Left lung (tissue), 10 donors: Measurements from ENCODE around the gene ZNF362. TPM values are rescaled to one million over a fixed set of nuclear protein-coding genes. Genes with fewer than 3 reads are reported as not detected.

Experiments used
- ATAC-seq: fragments of 200-7000 bp; cut with Tn5 transposase; one replicate; pipeline ENCODE4 v1.9.1; 2020; ENCODE audit warnings: moderate library complexity
- DNase-seq, 4 donors: peaks; one replicate each; pipeline ENCODE4 v3.0.0-alpha.2; 2013 to 2020
- H3K27ac ChIP-seq, 2 donors: fragments of 200-600 bp; sonication (generic) in 1 of 2; one replicate each; pipeline versions ENCODE4 v1.5.0 to v1.8.0; 2020 to 2021
- H3K27me3 ChIP-seq, 2 donors: fragments of 200-600 bp; sonication (generic) in 1 of 2; one replicate each; pipeline versions ENCODE4 v1.5.0 to v1.8.0; 2020 to 2021
- H3K36me3 ChIP-seq, 2 donors: fragments of 200-600 bp; sonication (generic) in 1 of 2; one replicate each; pipeline versions ENCODE4 v1.5.0 to v1.8.0; 2020 to 2021
- H3K4me1 ChIP-seq, 2 donors: fragments of 200-600 bp; one replicate each; pipeline ENCODE4 v1.8.0; 2021
- H3K4me3 ChIP-seq, 2 donors: fragments of 200-600 bp; sonication (generic) in 1 of 2; one replicate each; pipeline versions ENCODE4 v1.5.0 to v1.8.0; 2020 to 2021; ENCODE audit warnings: mild to moderate bottlenecking in 1 of 2
- H3K9me3 ChIP-seq, 2 donors: fragments of 200-600 bp; sonication (generic) in 1 of 2; one replicate each; pipeline versions ENCODE4 v1.5.0 to v1.8.0; 2020 to 2021
- intact Hi-C, 2 donors: fragments of 100-400 bp; cut with DNase I; formaldehyde crosslinking; loops; one replicate each; pipeline versions ENCODE4 v1.11.2 to v1.14.2; 2022
- polyA plus RNA-seq, 6 donors: library from polyadenylated mRNA; unstranded; fragments of 120-200 nt; gene quantifications; one replicate each; pipeline ENCODE4 v1.2.1, GENCODE V29; 2013; ENCODE audit not compliant: insufficient read length in 6 of 6
- total RNA-seq, 2 donors: library from RNA; stranded (reverse); fragmentation: NEBNext Ultra II Directional; extraction: Animal tissue kit (Norgen Biotek cat#: 25700); gene quantifications; one replicate each; pipeline ENCODE4 v1.2.1, GENCODE V29; 2021
- TF ChIP-seq, protein P1 (sequence below), 2 donors: fragments of 200-600 bp; sonication (generic) in 1 of 2; IDR thresholded peaks; one replicate each; pipeline versions ENCODE4 v1.5.0 to v1.8.0; 2021; ENCODE audit warnings: antibody characterized with exemption in 2 of 2
- donor health status: DM: no; HTN: yes; CAD: no.
- donor health status: DM: no; HTN: no; CAD: no.

ZNF362 gene
- total and polyA plus RNA-seq, 8 donors: 25.9 to 60.0 (median 52.0) TPM

DNA sequence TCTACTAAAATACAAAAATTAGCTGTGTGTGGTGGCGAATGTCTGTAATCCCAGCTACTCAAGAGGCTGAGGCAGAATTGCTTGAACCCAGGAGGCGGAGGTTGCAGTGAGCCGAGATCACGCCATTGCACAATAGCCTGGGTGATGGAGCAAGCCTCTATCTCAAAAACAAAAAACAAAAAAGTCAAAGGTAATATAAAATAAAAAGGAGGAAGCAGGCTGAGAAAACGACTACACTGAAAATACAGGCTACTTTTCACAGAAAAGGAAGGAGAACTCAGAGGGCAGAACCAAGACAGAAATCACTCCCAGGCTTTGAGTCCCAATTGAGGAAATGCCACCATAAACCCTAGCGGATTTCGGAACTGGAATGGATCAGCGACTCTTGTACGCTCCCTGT lies 70.5 kb downstream of the ZNF362 start:
- H3K27me3 ChIP-seq: no peaks in the 10 kb centered on the region

DNA sequence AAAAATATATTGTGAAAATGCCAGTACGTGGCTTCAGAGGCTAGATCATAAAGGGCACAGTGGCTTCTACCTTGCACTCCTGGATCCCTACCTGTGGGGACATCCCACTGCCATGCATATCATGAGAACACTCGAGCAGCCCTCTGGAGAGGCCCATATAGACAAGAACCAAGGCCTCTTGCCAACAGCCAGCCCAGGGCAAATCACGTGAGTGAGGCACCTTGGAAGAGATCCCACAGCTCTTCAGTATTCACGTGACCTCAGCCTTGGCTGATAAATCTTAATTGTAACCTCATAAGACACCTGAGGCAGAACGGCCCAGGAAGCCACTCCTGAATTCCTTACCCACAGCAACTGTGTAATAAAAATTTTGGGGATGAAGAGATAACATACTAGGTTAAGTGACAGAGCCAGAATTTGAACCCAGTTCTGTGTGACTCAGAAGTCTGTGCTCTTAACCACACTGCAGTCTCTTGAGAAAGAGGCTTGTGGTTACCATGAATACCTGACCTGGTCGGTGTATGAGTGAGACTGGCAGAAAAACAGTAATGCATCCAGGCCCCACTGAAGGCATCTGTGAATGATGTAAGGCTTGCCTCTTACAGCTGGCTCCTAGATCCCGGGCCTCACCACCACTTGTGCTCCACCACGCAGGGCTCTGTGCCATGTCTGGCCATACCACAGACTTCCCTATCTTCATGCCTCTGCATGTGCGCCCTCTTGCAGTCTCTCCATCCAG lies 71.5 kb downstream of the ZNF362 start:
- Histone ChIP-seq H3K36me3 (peaks cover 6 to 100% of the 10 kb centered on the region in 2 donors), H3K4me1 (peaks cover 24 to 79% of the 10 kb centered on the region in 2 donors), H3K9me3 (no peaks in the 10 kb centered on the region), H3K27me3 (no peaks in the 10 kb centered on the region), H3K27ac (peak overlapping the region in 1 of 2 donors; percentile 79), H3K4me3 (no peak overlapping the region)
- peak in 2 of 4 donors; percentile 61 to 67 for DNase-seq
- intact Hi-C loops: no loop called here
- TF ChIP-seq, protein P1, sequence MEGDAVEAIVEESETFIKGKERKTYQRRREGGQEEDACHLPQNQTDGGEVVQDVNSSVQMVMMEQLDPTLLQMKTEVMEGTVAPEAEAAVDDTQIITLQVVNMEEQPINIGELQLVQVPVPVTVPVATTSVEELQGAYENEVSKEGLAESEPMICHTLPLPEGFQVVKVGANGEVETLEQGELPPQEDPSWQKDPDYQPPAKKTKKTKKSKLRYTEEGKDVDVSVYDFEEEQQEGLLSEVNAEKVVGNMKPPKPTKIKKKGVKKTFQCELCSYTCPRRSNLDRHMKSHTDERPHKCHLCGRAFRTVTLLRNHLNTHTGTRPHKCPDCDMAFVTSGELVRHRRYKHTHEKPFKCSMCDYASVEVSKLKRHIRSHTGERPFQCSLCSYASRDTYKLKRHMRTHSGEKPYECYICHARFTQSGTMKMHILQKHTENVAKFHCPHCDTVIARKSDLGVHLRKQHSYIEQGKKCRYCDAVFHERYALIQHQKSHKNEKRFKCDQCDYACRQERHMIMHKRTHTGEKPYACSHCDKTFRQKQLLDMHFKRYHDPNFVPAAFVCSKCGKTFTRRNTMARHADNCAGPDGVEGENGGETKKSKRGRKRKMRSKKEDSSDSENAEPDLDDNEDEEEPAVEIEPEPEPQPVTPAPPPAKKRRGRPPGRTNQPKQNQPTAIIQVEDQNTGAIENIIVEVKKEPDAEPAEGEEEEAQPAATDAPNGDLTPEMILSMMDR (IDR thresholded peaks at IDR 0.05): no peak
- peak; percentile 73 for ATAC-seq

More for the DNA sequence above, 70.5 kb downstream of the ZNF362 start:
- TF ChIP-seq, protein P1 (IDR thresholded peaks at IDR 0.05): no peak
- Histone ChIP-seq H3K4me3 (no peak overlapping the region), H3K27ac (peak overlapping the region; percentile 26 to 79), H3K36me3 (peaks cover 6 to 100% of the 10 kb centered on the region in 2 donors), H3K4me1 (peaks cover 20 to 69% of the 10 kb centered on the region in 2 donors), H3K9me3 (no peaks in the 10 kb centered on the region)
- DNase-seq: peak in 1 of 4 donors; percentile 58
- no peak for ATAC-seq
- intact Hi-C loops: no loop called here

DNA sequence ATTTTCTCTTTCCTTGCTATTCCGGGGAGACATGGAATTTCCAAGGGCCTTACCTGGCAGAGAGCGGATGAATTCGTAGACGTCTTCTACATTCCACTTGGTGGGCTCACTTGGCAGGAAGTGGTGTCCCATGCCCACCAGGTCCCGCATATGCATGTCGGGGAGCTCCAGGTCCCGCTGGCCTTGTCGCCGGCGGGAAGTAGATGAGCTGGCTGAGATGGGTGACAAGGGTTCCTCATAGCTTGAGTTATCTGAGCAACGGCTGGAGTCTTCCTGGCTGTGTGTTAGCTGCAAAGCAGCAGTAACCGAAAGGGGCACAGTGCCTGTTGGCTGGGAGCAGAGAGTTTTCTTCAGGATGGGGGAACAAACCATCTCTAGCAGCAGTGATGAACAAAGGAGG lies 72.5 kb downstream of the ZNF362 start:
- TF ChIP-seq, protein P1 (IDR thresholded peaks at IDR 0.05): no peak
- peak overlapping the region in 1 of 2 donors; percentile 79 for H3K27ac ChIP-seq
- H3K4me3 ChIP-seq: no peak overlapping the region
- peaks cover 6 to 99% of the 10 kb centered on the region in 2 donors for H3K36me3 ChIP-seq
- DNase-seq (no peak), ATAC-seq (no peak)
- H3K27me3 ChIP-seq: no peaks in the 10 kb centered on the region
- H3K4me1 ChIP-seq: peaks cover 27 to 90% of the 10 kb centered on the region in 2 donors
- H3K9me3 ChIP-seq: no peaks in the 10 kb centered on the region
- intact Hi-C loops: no loop called here

DNA sequence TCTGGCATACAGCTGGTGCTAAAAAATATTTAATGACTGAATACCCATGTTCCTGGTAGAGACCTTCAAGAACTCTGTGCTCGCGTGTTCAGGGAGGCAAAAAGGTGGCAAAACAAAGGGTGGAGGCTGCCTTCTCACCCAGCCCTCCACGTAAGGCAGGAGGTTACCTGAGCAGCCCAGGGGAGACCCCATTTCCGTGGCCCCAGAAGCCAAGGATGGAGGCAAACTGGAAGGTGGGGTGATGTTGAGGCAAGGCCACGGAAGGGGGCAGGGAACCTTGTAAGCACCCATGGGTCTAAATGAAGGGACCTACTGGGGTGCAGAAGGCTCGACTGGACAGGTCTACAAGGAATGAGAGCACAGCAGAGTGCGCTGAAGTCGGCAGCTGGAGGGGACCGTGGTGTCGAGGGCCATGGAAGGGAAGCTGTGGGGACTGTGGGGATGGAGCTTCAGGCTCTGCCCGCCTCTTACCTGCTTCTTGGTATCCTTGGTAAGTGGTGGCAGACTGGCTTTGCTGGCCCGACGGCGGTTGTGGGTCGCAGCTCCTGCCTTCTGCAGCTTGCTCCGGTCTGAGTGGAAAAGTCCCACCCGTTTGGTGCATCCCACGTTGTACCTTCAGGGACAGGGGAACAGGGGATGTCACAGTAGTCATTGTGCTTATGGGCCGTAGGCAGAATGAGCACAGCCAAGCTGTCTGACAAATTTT lies 73.5 kb downstream of the ZNF362 start:
- intact Hi-C loops: no loop called here
- TF ChIP-seq, protein P1 (IDR thresholded peaks at IDR 0.05): no peak
- H3K27me3 ChIP-seq: no peaks in the 10 kb centered on the region
- peak overlapping the region in 1 of 2 donors; percentile 79 for H3K27ac ChIP-seq
- DNase-seq (no peak), ATAC-seq (no peak)
- no peak overlapping the region for H3K4me3 ChIP-seq
- no peaks in the 10 kb centered on the region for H3K9me3 ChIP-seq
- H3K36me3 ChIP-seq: peaks cover under 1 to 97% of the 10 kb centered on the region in 2 donors
- peaks cover 37 to 99% of the 10 kb centered on the region in 2 donors for H3K4me1 ChIP-seq

DNA sequence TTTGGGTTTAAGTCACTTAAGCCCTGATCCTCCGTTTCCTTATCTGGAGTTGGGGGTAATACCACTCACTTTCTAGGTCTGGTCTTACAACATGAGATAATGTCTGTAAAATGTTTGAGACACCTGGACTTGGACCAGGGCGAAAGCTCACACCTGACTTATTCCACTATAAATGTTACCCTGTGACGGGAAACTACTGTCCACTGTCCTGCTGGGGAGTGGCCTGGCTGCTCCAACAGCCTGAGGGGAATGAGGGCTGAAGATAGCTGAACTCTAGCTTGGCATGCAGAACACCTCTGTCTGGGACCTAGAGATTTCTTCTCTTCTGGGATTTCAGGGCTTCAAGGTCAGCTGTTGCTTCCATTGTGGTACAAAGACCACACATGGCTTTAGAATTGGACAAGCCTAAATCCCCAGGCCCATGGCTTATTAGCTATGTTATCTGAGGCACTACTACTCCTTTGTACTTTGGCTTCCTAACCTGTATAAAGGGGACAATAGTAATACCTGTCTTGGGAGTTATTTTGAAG lies 74.1 kb downstream of the ZNF362 start:
- no peaks in the 10 kb centered on the region for H3K9me3 ChIP-seq
- ATAC-seq (no peak), DNase-seq (no peak)
- H3K4me1 ChIP-seq: peaks cover 43 to 100% of the 10 kb centered on the region in 2 donors
- peaks cover 0 to 94% of the 10 kb centered on the region in 2 donors for H3K36me3 ChIP-seq
- no peak overlapping the region for H3K4me3 ChIP-seq
- no peaks in the 10 kb centered on the region for H3K27me3 ChIP-seq
- TF ChIP-seq, protein P1 (IDR thresholded peaks at IDR 0.05): no peak
- intact Hi-C loops: no loop called here
- H3K27ac ChIP-seq: peak overlapping the region in 1 of 2 donors; percentile 97
